GM12878 (cell line): Measurements from ENCODE around the gene FAM234A.

Experiments used
- BMI1 ChIP-seq: fragments of 450-650 bp; IDR thresholded peaks from 2 replicates; pipeline ENCODE4 v1.6.1; 2016; ENCODE audit warnings: mild to moderate bottlenecking, moderate library complexity, borderline replicate concordance
- CTCF ChIP-seq, 3 experiments: IDR thresholded peaks in 2 of 3; conservative IDR thresholded peaks in 1 of 3; 2 replicates each; pipeline ENCODE4 v1.5.1; 2011; ENCODE audit warnings: low read depth in 3 of 3, low read length in 3 of 3, mild to moderate bottlenecking in 3 of 3, control low read depth in 2 of 3, moderate library complexity in 2 of 3, inconsistent platforms in 1 of 3, mixed read lengths in 1 of 3; ENCODE audit not compliant: control insufficient read depth in 2 of 3, insufficient read depth in 1 of 3; ENCODE audit errors: extremely low read depth in 1 of 3
- EZH2 ChIP-seq: IDR thresholded peaks from 2 replicates; pipeline ENCODE4 v1.6.1; 2012; ENCODE audit warnings: low read depth, mild to moderate bottlenecking, control low read depth, inconsistent platforms, low read length, borderline replicate concordance; ENCODE audit not compliant: control insufficient read depth
- GATAD2B ChIP-seq: fragments of 450-650 bp; conservative IDR thresholded peaks from 2 replicates; pipeline ENCODE4 v1.6.1; 2017; ENCODE audit warnings: low read depth, mild to moderate bottlenecking, moderate library complexity
- JUND ChIP-seq: IDR thresholded peaks from 2 replicates; pipeline ENCODE4 v1.6.1; 2012; ENCODE audit warnings: low read depth, mild to moderate bottlenecking, low read length, improper control_type of control experiment, moderate library complexity
- NRF1 ChIP-seq: conservative IDR thresholded peaks from 2 replicates; pipeline ENCODE4 v1.6.1; 2011; ENCODE audit warnings: mild to moderate bottlenecking, low read depth, low read length, improper control_type of control experiment
- POLR2A ChIP-seq: IDR thresholded peaks from 2 replicates; pipeline ENCODE4 v1.6.1; 2011; ENCODE audit warnings: low read depth, mild to moderate bottlenecking, low read length
- RELA ChIP-seq: fragments of 450-650 bp; IDR thresholded peaks from 2 replicates; pipeline ENCODE4 v1.8.0; 2014; ENCODE audit warnings: borderline replicate concordance; ENCODE audit not compliant: partially characterized antibody
- SIN3A ChIP-seq: IDR thresholded peaks from 2 replicates; pipeline ENCODE4 v1.6.1; 2012; ENCODE audit warnings: low read depth, low read length, improper control_type of control experiment
- YY1 ChIP-seq: IDR thresholded peaks from 2 replicates; pipeline ENCODE4 v1.6.1; 2011; ENCODE audit warnings: low read depth, mild to moderate bottlenecking, low read length

- no peak for TF ChIP-seq SIN3A
- TF ChIP-seq RELA = no peak
- TF ChIP-seq NRF1 = no peak
- no peak for TF ChIP-seq JUND
- TF ChIP-seq EZH2 = no peak
- TF ChIP-seq POLR2A = no peak
- TF ChIP-seq CTCF (IDR thresholded peaks at IDR 0.05 in 2 of 3, conservative IDR thresholded peaks at IDR 0.05 in 1 of 3; ENCODE audit: control insufficient read depth in 2 of 3, extremely low read depth in 1 of 3, insufficient read depth in 1 of 3, low read depth in 3 of 3, low read length in 3 of 3) = no peak
- TF ChIP-seq BMI1 = no peak
- no peak for TF ChIP-seq YY1
- no peak for TF ChIP-seq GATAD2B
Measured at GRCh38 chr16:259814-260253, 25.2 kb downstream of the FAM234A start.
